Measurements from ENCODE around the gene AGL. TPM values are rescaled to one million over a fixed set of nuclear protein-coding genes. Genes with fewer than 3 reads are reported as not detected.

AGL gene
- 19.7 and 23.7 TPM in 2 replicates for total RNA-seq

GRCh38 chr1:99849744-99850458, at the start of gene AGL:
TSS of gene AGL (plus strand) at chr1:99850361. CDS start at chr1:99851043, 682 bp downstream.

GRCh38 chr1:99969729-99970621, 119.8 kb downstream of the AGL start, which contains the start of gene SLC35A3:
TSS of gene SLC35A3 (plus strand) at chr1:99969996. CDS start at chr1:99993555, 23,559 bp downstream.

Small RNA genes within 50 kb of the gene (small RNA-seq; reads per million reads assigned to genes)
- gene AC096949.1, result not detected

Other genes starting within 250 kb of the AGL start
- gene PALMD, start 204.2 kb upstream of the AGL start, total RNA-seq, result 76.2 and 127 TPM in 2 replicates
- 2.0 and 2.7 TPM in 2 replicates for gene FRRS1, start 83.7 kb upstream of the AGL start, total RNA-seq
- 44.1 and 44.7 TPM in 2 replicates for gene SLC35A3, start 119.6 kb downstream of the AGL start, total RNA-seq

All from thoracic aorta endothelial cell (primary cell).